ENCODE results near the gene WDR75.

The WDR75 gene

GRCh38 chr2:189440947-189441708 lies at the start of gene WDR75:
TSS of gene WDR75 (plus strand) at chr2:189441474. CDS start at chr2:189441493, 19 bp downstream.
- Histone ChIP-seq H3K27ac (peak within 1 kb of the TSS; percentile 90), H3K9me3 (ENCODE audit: control insufficient read depth, low read length) (no peaks in the 10 kb centered on the region), H3K4me3 (ENCODE audit: low read depth, low read length) (peak within 1 kb of the TSS; percentile 99), H3K4me1 (no peaks in the 10 kb centered on the region), H2AFZ (peak within 1 kb of the TSS; percentile 87), H3K4me2 (ENCODE audit: low read length) (peak within 1 kb of the TSS; percentile 94), H3K79me2 (peaks cover 18% of the 10 kb centered on the region), H3K9ac (peak within 1 kb of the TSS; percentile 32), H3K27me3 (ENCODE audit: control insufficient read depth, insufficient read depth, low read length) (no peaks in the 10 kb centered on the region), H3K36me3 (ENCODE audit: control insufficient read depth, insufficient read depth, low read length) (no peaks in the 10 kb centered on the region)
- TF ChIP-seq CTCF (IDR thresholded peaks at IDR 0.05) = no peak

DNA sequence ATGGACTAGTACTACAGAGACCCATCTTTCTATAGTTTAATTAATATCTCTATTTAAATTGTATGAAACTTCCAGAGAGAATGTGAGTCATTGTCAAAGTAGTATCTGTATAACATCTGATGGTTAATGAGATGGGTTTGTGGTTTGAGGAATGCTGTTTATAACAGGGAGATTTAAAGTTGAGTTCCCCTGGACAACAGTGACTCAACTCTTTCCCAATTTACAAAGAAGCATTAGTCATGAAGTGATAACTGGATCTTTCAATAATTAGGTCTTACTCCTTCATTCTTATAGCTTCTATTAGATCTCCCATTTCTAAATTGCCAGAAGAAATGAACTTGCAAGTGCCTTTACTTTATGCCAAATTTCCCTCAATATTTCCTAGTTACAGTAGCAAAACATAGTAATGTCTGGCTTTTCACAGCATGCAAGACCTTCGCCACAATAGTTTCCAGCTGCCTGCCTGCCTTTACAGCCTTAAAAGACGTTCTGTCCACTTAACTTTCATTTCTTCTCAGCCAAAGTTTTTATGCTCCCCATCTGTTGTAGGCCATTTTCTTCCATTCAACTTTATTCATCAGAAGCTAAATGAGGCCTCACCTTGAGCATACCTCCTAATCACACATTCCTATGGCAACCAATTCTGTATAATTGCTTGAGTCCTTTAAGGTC lies 47.7 kb upstream of the WDR75 start:
- no peaks in the 10 kb centered on the region for H3K36me3 ChIP-seq (ENCODE audit: control insufficient read depth, insufficient read depth, low read length)
- H3K27me3 ChIP-seq (ENCODE audit: control insufficient read depth, insufficient read depth, low read length) = no peaks in the 10 kb centered on the region
- no peaks in the 10 kb centered on the region for H3K4me1 ChIP-seq
- no peak overlapping the region for H3K4me2 ChIP-seq (ENCODE audit: low read length)
- no peak for TF ChIP-seq CTCF (IDR thresholded peaks at IDR 0.05)
- no peak overlapping the region for H3K27ac ChIP-seq
- H3K79me2 ChIP-seq = no peaks in the 10 kb centered on the region
- H2AFZ ChIP-seq = no peak overlapping the region
- no peak overlapping the region for H3K9ac ChIP-seq
- H3K4me3 ChIP-seq (ENCODE audit: low read depth, low read length) = no peak overlapping the region
- H3K9me3 ChIP-seq (ENCODE audit: control insufficient read depth, low read length) = no peaks in the 10 kb centered on the region

- no peaks in the 10 kb centered on the region for H3K27me3 ChIP-seq (ENCODE audit: control insufficient read depth, insufficient read depth, low read length)
- no peak overlapping the region for H2AFZ ChIP-seq
- no peak for TF ChIP-seq CTCF (IDR thresholded peaks at IDR 0.05)
- no peak overlapping the region for H3K4me2 ChIP-seq (ENCODE audit: low read length)
- H3K9me3 ChIP-seq (ENCODE audit: control insufficient read depth, low read length) = no peaks in the 10 kb centered on the region
- H3K4me1 ChIP-seq = no peaks in the 10 kb centered on the region
- H3K9ac ChIP-seq = no peak overlapping the region
- no peak overlapping the region for H3K4me3 ChIP-seq (ENCODE audit: low read depth, low read length)
- no peaks in the 10 kb centered on the region for H3K79me2 ChIP-seq
- H3K36me3 ChIP-seq (ENCODE audit: control insufficient read depth, insufficient read depth, low read length) = no peaks in the 10 kb centered on the region
- H3K27ac ChIP-seq = no peak overlapping the region
Observed at GRCh38 chr2:189394525-189394924, 46.7 kb upstream of the WDR75 start.

- Histone ChIP-seq H3K9me3 (ENCODE audit: control insufficient read depth, low read length) (no peaks in the 10 kb centered on the region), H3K27me3 (ENCODE audit: control insufficient read depth, insufficient read depth, low read length) (no peaks in the 10 kb centered on the region), H3K36me3 (ENCODE audit: control insufficient read depth, insufficient read depth, low read length) (no peaks in the 10 kb centered on the region), H3K27ac (no peak overlapping the region), H3K9ac (no peak overlapping the region), H3K4me2 (ENCODE audit: low read length) (no peak overlapping the region), H2AFZ (no peak overlapping the region), H3K4me1 (no peaks in the 10 kb centered on the region), H3K4me3 (ENCODE audit: low read depth, low read length) (no peak overlapping the region), H3K79me2 (no peaks in the 10 kb centered on the region)
- no peak for TF ChIP-seq CTCF (IDR thresholded peaks at IDR 0.05)
Observed at GRCh38 chr2:189402932-189403331, 38.3 kb upstream of the WDR75 start.

Measured in parathyroid adenoma (tissue), 2 donors.